NCI-H2029 treated with DMSO at 0.1 percent for 48 hours (cell line): ENCODE results near the gene PTGER2.

Experiments used
- DNase-seq: peaks from one replicate; lab custom pipeline; 2025; lab: John Stamatoyannopoulos, UW

PTGER2 gene

GRCh38 chr14:52377940-52378339, 63.8 kb downstream of the PTGER2 start:
- DNase-seq, result no peak
